ENCODE measurements around the gene RSRC1.

DNA sequence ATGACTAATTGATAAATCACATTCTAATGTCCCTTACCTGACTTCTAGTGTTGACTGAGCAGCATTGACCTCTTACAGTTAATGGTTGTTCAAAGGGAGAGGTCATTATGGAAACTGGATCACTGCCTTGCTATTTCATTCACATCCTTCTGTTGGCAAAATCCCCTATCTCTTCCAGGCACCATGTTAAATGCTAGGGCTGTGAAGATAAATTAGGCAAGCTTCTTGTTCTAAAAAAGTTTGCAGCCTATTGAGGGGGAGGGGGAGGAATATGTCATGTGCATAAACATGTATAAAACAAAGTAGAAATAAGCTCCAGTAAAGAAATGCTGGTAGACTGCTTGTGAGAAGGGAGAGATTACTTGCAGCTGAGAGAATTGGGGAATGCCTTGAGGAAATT lies 376.3 kb downstream of the RSRC1 start:
- no peak for TF ChIP-seq POLR2A (IDR thresholded peaks at IDR 0.05)
- TF ChIP-seq, protein P1, sequence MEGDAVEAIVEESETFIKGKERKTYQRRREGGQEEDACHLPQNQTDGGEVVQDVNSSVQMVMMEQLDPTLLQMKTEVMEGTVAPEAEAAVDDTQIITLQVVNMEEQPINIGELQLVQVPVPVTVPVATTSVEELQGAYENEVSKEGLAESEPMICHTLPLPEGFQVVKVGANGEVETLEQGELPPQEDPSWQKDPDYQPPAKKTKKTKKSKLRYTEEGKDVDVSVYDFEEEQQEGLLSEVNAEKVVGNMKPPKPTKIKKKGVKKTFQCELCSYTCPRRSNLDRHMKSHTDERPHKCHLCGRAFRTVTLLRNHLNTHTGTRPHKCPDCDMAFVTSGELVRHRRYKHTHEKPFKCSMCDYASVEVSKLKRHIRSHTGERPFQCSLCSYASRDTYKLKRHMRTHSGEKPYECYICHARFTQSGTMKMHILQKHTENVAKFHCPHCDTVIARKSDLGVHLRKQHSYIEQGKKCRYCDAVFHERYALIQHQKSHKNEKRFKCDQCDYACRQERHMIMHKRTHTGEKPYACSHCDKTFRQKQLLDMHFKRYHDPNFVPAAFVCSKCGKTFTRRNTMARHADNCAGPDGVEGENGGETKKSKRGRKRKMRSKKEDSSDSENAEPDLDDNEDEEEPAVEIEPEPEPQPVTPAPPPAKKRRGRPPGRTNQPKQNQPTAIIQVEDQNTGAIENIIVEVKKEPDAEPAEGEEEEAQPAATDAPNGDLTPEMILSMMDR (IDR thresholded peaks at IDR 0.05), result no peak
